Activated CD8-positive, alpha-beta memory T cell treated with anti-CD3 and anti-CD28 coated beads, Interleukin-2, amount 10 ng/mL, durations not matched to agents 7 days and 5 days (primary cell): Measurements from ENCODE around the gene HRAS. TPM values are rescaled to one million over a fixed set of nuclear protein-coding genes. Genes with fewer than 3 reads are reported as not detected.
A peak's percentile ranks its signal among the peaks of the same experiment; 100 is the strongest.

Experiments
- ATAC-seq: fragments of 150-1000 bp; cut with Tn5 transposase; one replicate; pipeline ENCODE4 v1.10.0; 2021; ENCODE audit warnings: moderate library complexity
- CTCF ChIA-PET: fragments of 350-600 bp; sonication (Branson Sonifier 250); formaldehyde crosslinking; loops from one replicate; lab custom pipeline; 2021; ENCODE audit warnings: antibody characterized with exemption; lab: Charles Lee
- DNase-seq: peaks from one replicate; pipeline ENCODE4 v3.0.0-alpha.2; 2020
- H3K27ac Mint-ChIP-seq: one replicate; pipeline ENCODE4 v1.8.0; 2021; ENCODE audit warnings: mild to moderate bottlenecking, mixed read lengths
- H3K27me3 Mint-ChIP-seq: one replicate; pipeline ENCODE4 v1.8.0; 2021; ENCODE audit warnings: mixed read lengths
- H3K36me3 Mint-ChIP-seq: one replicate; pipeline ENCODE4 v1.8.0; 2021; ENCODE audit warnings: mild to moderate bottlenecking, mixed read lengths
- H3K4me1 Mint-ChIP-seq: one replicate; pipeline ENCODE4 v1.8.0; 2021; ENCODE audit warnings: mixed read lengths
- H3K4me3 Mint-ChIP-seq: one replicate; pipeline ENCODE4 v1.8.0; 2021; ENCODE audit warnings: mild to moderate bottlenecking, moderate library complexity, mixed read lengths
- H3K9me3 Mint-ChIP-seq: one replicate; pipeline ENCODE4 v1.8.0; 2022; ENCODE audit warnings: low read depth, mixed read lengths
- total RNA-seq, 2 experiments: library from RNA; stranded (reverse); gene quantifications; one replicate each; pipeline ENCODE4 v1.2.3, GENCODE V29; 2021

The HRAS gene
- total RNA-seq, 2 experiments from 2014 or later: 50.7 to 53.8 TPM

GRCh38 chr11:541433-541885 is 6.1 kb upstream of the HRAS start:
- peaks cover 16% of the 10 kb centered on the region for H3K4me1 Mint-ChIP-seq
- no peak overlapping the region for H3K27ac Mint-ChIP-seq
- no peak overlapping the region for H3K4me3 Mint-ChIP-seq
- H3K27me3 Mint-ChIP-seq: no peaks in the 10 kb centered on the region
- DNase-seq: no peak
- CTCF ChIA-PET: no interaction called here
- H3K9me3 Mint-ChIP-seq: no peaks in the 10 kb centered on the region
- no peak for ATAC-seq
- no peaks in the 10 kb centered on the region for H3K36me3 Mint-ChIP-seq

- no peak overlapping the region for H3K4me3 Mint-ChIP-seq
- ATAC-seq (no peak), DNase-seq (peak; percentile 41)
- H3K36me3 Mint-ChIP-seq: no peaks in the 10 kb centered on the region
- H3K4me1 Mint-ChIP-seq: peaks cover 19% of the 10 kb centered on the region
- CTCF ChIA-PET: interaction anchor here (1.1 kb wide), 1 partner anchor 236 kb away, joined by 3 read pairs; the partner anchor contains the start of gene GATD1
- H3K9me3 Mint-ChIP-seq: no peaks in the 10 kb centered on the region
- H3K27me3 Mint-ChIP-seq: no peaks in the 10 kb centered on the region
- H3K27ac Mint-ChIP-seq: no peak overlapping the region
Observed at GRCh38 chr11:540583-541432, 5.4 kb upstream of the HRAS start.

GRCh38 chr11:539971-540481 is 4.7 kb upstream of the HRAS start:
- no peaks in the 10 kb centered on the region for H3K36me3 Mint-ChIP-seq
- H3K9me3 Mint-ChIP-seq: no peaks in the 10 kb centered on the region
- no peak overlapping the region for H3K4me3 Mint-ChIP-seq
- no peak for ATAC-seq
- no peak overlapping the region for H3K27ac Mint-ChIP-seq
- peaks cover 19% of the 10 kb centered on the region for H3K4me1 Mint-ChIP-seq
- CTCF ChIA-PET: interaction anchor here (1.1 kb wide), 2 partner anchors 15 to 237 kb away, joined by 3 to 4 read pairs; partner anchors contain the start of gene GATD1
- H3K27me3 Mint-ChIP-seq: no peaks in the 10 kb centered on the region
- peak; percentile 40 for DNase-seq

- no peak for ATAC-seq
- H3K4me1 Mint-ChIP-seq: peaks cover 22% of the 10 kb centered on the region
- no peaks in the 10 kb centered on the region for H3K36me3 Mint-ChIP-seq
- CTCF ChIA-PET: interaction anchor here (0.7 to 1.3 kb wide), 4 partner anchors 15 to 296 kb away, joined by 3 to 5 read pairs (median 3); no protein-coding TSS in a partner anchor
- no peaks in the 10 kb centered on the region for H3K27me3 Mint-ChIP-seq
- DNase-seq: peak; percentile 40
- no peak overlapping the region for H3K27ac Mint-ChIP-seq
- H3K4me3 Mint-ChIP-seq: no peak overlapping the region
- H3K9me3 Mint-ChIP-seq: no peaks in the 10 kb centered on the region
Observed at GRCh38 chr11:538431-539051, 3.2 kb upstream of the HRAS start.

GRCh38 chr11:537622-538430 is 2.5 kb upstream of the HRAS start:
- Mint-ChIP-seq H3K9me3 (no peaks in the 10 kb centered on the region), H3K27me3 (no peaks in the 10 kb centered on the region), H3K4me3 (peak overlapping the region; percentile 81), H3K27ac (peak overlapping the region; percentile 19), H3K36me3 (peaks cover 2% of the 10 kb centered on the region), H3K4me1 (peaks cover 22% of the 10 kb centered on the region)
- peak; percentile 40 for DNase-seq
- CTCF ChIA-PET: interaction anchor here (1.1 to 1.3 kb wide), 3 partner anchors 15 to 40 kb away, joined by 3 to 5 read pairs (median 3); no protein-coding TSS in a partner anchor
- ATAC-seq: no peak

- Mint-ChIP-seq H3K36me3 (peaks cover 2% of the 10 kb centered on the region), H3K27ac (peak within 1 kb of the TSS; percentile 85), H3K4me3 (peak within 1 kb of the TSS; percentile 81), H3K9me3 (no peaks in the 10 kb centered on the region), H3K4me1 (peaks cover 22% of the 10 kb centered on the region), H3K27me3 (no peaks in the 10 kb centered on the region)
- ATAC-seq: peak; percentile 40
- peak; percentile 92 for DNase-seq
- CTCF ChIA-PET: interaction anchor here (1.3 to 2.1 kb wide), 7 partner anchors 11 to 89 kb away, joined by 3 to 27 read pairs (median 6); partner anchors contain the start of gene RNH1
Observed at GRCh38 chr11:536841-537621, 1.7 kb upstream of the HRAS start, which contains the start of gene LRRC56. TSS of gene LRRC56 (plus strand) at chr11:537527. CDS start at chr11:540685, 3,158 bp downstream.

GRCh38 chr11:535210-535518 is 212 bp downstream of the HRAS start:
- H3K9me3 Mint-ChIP-seq: no peaks in the 10 kb centered on the region
- CTCF ChIA-PET: interaction anchor here (0.8 to 2.3 kb wide), 8 partner anchors 16 to 242 kb away, joined by 3 to 27 read pairs (median 4); no protein-coding TSS in a partner anchor

GRCh38 chr11:534396-535209 is 773 bp downstream of the HRAS start:
- ATAC-seq (peak; percentile 3), DNase-seq (no peak)
- Mint-ChIP-seq H3K4me3 (peak overlapping the region; percentile 67), H3K27me3 (no peaks in the 10 kb centered on the region), H3K9me3 (no peaks in the 10 kb centered on the region), H3K27ac (peak overlapping the region; percentile 68), H3K4me1 (peaks cover 22% of the 10 kb centered on the region), H3K36me3 (peaks cover 4% of the 10 kb centered on the region)
- CTCF ChIA-PET: interaction anchor here (1.2 to 4.4 kb wide), 4 partner anchors 13 to 193 kb away, joined by 5 to 26 read pairs (median 11); no protein-coding TSS in a partner anchor

More at GRCh38 chr11:535210-535518, 212 bp downstream of the HRAS start:
- Mint-ChIP-seq H3K36me3 (peaks cover 4% of the 10 kb centered on the region), H3K4me3 (no peak overlapping the region), H3K27ac (no peak overlapping the region), H3K27me3 (no peaks in the 10 kb centered on the region), H3K4me1 (peaks cover 22% of the 10 kb centered on the region)
- ATAC-seq (no peak), DNase-seq (no peak)

- ATAC-seq (no peak), DNase-seq (no peak)
- CTCF ChIA-PET: interaction anchor here (1.2 to 4.4 kb wide), 4 partner anchors 12 to 194 kb away, joined by 5 to 26 read pairs (median 11); no protein-coding TSS in a partner anchor
- no peak overlapping the region for H3K4me3 Mint-ChIP-seq
- peaks cover 4% of the 10 kb centered on the region for H3K36me3 Mint-ChIP-seq
- no peaks in the 10 kb centered on the region for H3K27me3 Mint-ChIP-seq
- H3K4me1 Mint-ChIP-seq: peaks cover 22% of the 10 kb centered on the region
- H3K9me3 Mint-ChIP-seq: no peaks in the 10 kb centered on the region
- H3K27ac Mint-ChIP-seq: no peak overlapping the region
Observed at GRCh38 chr11:533586-534395, 1.6 kb downstream of the HRAS start.

- Mint-ChIP-seq H3K36me3 (peaks cover 4% of the 10 kb centered on the region), H3K4me3 (no peak overlapping the region), H3K27me3 (no peaks in the 10 kb centered on the region), H3K9me3 (no peaks in the 10 kb centered on the region), H3K27ac (no peak overlapping the region), H3K4me1 (peaks cover 18% of the 10 kb centered on the region)
- ATAC-seq (no peak), DNase-seq (no peak)
- CTCF ChIA-PET: interaction anchor here (3.6 to 4.4 kb wide), 2 partner anchors 11 to 14 kb away, joined by 13 to 26 read pairs; no protein-coding TSS in a partner anchor
Observed at GRCh38 chr11:532986-533585, 2.3 kb downstream of the HRAS start.
